Ishikawa (cell line): ENCODE data around the gene HRH2.

ENCODE experiments used
- CEBPB ChIP-seq: IDR thresholded peaks from 2 replicates; pipeline ENCODE4 v1.6.1; 2012
- CREB1 ChIP-seq: IDR thresholded peaks from 2 replicates; pipeline ENCODE4 v1.6.1; 2012; ENCODE audit warnings: low read depth
- EGR1 ChIP-seq: IDR thresholded peaks from 2 replicates; pipeline ENCODE4 v1.6.1; 2012
- EP300 ChIP-seq: IDR thresholded peaks from 2 replicates; pipeline ENCODE4 v1.6.1; 2012; ENCODE audit warnings: borderline replicate concordance
- FOXM1 ChIP-seq: IDR thresholded peaks from 2 replicates; pipeline ENCODE4 v1.6.1; 2012; ENCODE audit warnings: low read depth, borderline replicate concordance
- MAX ChIP-seq: IDR thresholded peaks from 2 replicates; pipeline ENCODE4 v1.6.1; 2012
- NFIC ChIP-seq: IDR thresholded peaks from 2 replicates; pipeline ENCODE4 v1.6.1; 2012
- RAD21 ChIP-seq: IDR thresholded peaks from 2 replicates; pipeline ENCODE4 v1.6.1; 2012; ENCODE audit warnings: low read depth
- TAF1 ChIP-seq: IDR thresholded peaks from 2 replicates; pipeline ENCODE4 v1.6.1; 2012; ENCODE audit warnings: low read depth, mild to moderate bottlenecking
- TCF12 ChIP-seq: IDR thresholded peaks from 2 replicates; pipeline ENCODE4 v1.6.1; 2012; ENCODE audit warnings: low read depth
- TEAD4 ChIP-seq: IDR thresholded peaks from 2 replicates; pipeline ENCODE4 v1.6.1; 2012
- USF1 ChIP-seq: IDR thresholded peaks from 2 replicates; pipeline ENCODE4 v1.6.1; 2012
- YY1 ChIP-seq: IDR thresholded peaks from 2 replicates; pipeline ENCODE4 v1.6.1; 2012; ENCODE audit warnings: low read depth
- ZBTB7A ChIP-seq: IDR thresholded peaks from 2 replicates; pipeline ENCODE4 v1.6.1; 2012; ENCODE audit warnings: low read depth
- TF ChIP-seq, protein P1 (sequence below): IDR thresholded peaks from 2 replicates; pipeline ENCODE4 v1.6.1; 2012; ENCODE audit warnings: low read depth, mild to moderate bottlenecking

Gene HRH2

GRCh38 chr5:175680463-175680862 is 22.6 kb downstream of the HRH2 start:
- no peak for TF ChIP-seq YY1
- no peak for TF ChIP-seq EP300
- TF ChIP-seq EGR1 = no peak
- no peak for TF ChIP-seq CEBPB
- TF ChIP-seq TAF1 = no peak
- TF ChIP-seq TEAD4 = no peak
- TF ChIP-seq FOXM1 = no peak
- TF ChIP-seq USF1 = no peak
- TF ChIP-seq CREB1 = no peak
- TF ChIP-seq NFIC = no peak
- no peak for TF ChIP-seq RAD21
- TF ChIP-seq MAX = no peak
- no peak for TF ChIP-seq ZBTB7A
- no peak for TF ChIP-seq TCF12
- TF ChIP-seq, protein P1, sequence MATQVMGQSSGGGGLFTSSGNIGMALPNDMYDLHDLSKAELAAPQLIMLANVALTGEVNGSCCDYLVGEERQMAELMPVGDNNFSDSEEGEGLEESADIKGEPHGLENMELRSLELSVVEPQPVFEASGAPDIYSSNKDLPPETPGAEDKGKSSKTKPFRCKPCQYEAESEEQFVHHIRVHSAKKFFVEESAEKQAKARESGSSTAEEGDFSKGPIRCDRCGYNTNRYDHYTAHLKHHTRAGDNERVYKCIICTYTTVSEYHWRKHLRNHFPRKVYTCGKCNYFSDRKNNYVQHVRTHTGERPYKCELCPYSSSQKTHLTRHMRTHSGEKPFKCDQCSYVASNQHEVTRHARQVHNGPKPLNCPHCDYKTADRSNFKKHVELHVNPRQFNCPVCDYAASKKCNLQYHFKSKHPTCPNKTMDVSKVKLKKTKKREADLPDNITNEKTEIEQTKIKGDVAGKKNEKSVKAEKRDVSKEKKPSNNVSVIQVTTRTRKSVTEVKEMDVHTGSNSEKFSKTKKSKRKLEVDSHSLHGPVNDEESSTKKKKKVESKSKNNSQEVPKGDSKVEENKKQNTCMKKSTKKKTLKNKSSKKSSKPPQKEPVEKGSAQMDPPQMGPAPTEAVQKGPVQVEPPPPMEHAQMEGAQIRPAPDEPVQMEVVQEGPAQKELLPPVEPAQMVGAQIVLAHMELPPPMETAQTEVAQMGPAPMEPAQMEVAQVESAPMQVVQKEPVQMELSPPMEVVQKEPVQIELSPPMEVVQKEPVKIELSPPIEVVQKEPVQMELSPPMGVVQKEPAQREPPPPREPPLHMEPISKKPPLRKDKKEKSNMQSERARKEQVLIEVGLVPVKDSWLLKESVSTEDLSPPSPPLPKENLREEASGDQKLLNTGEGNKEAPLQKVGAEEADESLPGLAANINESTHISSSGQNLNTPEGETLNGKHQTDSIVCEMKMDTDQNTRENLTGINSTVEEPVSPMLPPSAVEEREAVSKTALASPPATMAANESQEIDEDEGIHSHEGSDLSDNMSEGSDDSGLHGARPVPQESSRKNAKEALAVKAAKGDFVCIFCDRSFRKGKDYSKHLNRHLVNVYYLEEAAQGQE = no peak

DNA sequence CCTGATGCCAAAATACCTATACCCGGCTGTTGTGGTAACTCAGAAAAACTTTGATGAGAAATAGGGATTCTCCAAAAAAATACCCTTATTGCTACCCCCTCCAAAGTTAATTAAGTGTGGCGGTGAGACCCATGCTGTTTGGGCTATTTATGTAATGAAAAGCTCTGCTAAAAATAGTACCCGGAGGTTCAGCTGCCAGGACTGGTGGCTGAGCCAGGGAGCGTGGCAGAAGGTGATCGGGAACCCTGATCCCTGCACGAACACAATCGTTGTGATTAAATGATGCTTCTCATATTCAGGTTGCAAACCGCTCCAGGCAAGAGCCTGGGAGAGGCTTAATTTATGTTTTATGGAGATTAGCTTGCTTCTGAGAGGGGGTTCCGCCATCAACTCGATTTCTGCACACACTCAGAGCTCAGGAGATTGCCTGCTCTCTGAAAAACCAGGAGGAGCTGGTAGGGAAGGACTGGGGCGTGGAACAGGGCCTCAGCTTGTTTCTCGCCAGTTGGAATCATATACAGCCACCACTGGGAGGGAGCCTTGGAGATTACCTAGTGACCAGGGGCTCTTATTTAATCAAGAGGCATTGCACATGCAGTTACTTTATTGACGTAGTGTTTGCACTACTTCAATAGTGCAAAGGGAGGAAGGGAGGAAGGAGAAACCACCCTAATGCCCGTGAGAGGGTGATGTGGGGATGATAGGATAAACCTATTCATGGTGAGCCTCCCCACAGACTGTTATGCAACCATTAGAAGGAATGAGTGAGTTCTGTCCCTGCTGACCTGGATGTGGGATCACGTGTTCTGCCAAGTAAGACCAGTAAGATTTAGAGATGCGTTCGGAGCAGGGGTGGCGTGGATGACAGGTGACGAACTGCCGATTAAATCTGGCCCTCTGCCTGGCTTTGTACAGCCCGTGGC is 23.4 kb downstream of the HRH2 start:
- TF ChIP-seq TAF1 (no peak), ZBTB7A (no peak), FOXM1 (no peak), TCF12 (no peak), RAD21 (no peak), TEAD4 (no peak), CREB1 (no peak)

DNA sequence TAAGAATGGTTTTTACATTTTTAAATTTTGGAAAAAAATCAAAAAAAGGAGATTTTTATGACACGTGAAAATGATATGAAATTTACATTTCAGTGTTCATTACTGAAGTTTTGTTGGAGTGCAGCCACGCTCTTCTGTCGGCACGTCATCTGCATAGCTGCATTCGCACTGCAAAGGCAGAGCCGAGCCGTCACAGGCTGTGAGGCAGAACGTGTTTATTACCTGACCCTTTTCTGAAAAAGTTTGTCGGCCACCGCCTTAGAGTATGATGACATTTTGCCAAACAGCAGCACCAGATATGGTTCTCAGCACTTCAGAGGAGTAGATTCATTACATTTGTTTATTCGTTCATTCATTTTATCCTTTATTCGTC is 24.1 kb downstream of the HRH2 start:
- TF ChIP-seq NFIC (no peak), CEBPB (no peak), ZBTB7A (no peak), TAF1 (no peak), YY1 (no peak), TCF12 (no peak), RAD21 (no peak), MAX (no peak), USF1 (no peak), FOXM1 (no peak), TEAD4 (no peak), CREB1 (no peak), EGR1 (no peak)
- TF ChIP-seq, protein P1 = no peak

- TF ChIP-seq TCF12 (no peak), CREB1 (no peak), FOXM1 (no peak), EGR1 (no peak), YY1 (no peak), NFIC (no peak), MAX (no peak), TEAD4 (no peak), CEBPB (no peak), ZBTB7A (no peak), EP300 (no peak), RAD21 (no peak)
- TF ChIP-seq, protein P1 = no peak
Measured at GRCh38 chr5:175682664-175683063, 24.8 kb downstream of the HRH2 start.
